Adrenal gland (tissue), 12 donors: ENCODE measurements around the gene RPAP2. TPM values are rescaled to one million over a fixed set of nuclear protein-coding genes. Genes with fewer than 3 reads are reported as not detected.

Experiments
- DNase-seq, 7 donors: peaks; one replicate each; pipeline ENCODE4 v3.0.0-alpha.2; 2019 to 2020
- H3K27ac ChIP-seq, 5 donors: fragments of 200-600 bp; sonication (generic) in 4 of 5; 1 replicate in 3 of 5; 2 replicates in 2 of 5; pipeline versions ENCODE4 v1.5.1 to v1.8.0; 2016 to 2020; ENCODE audit warnings: mild to moderate bottlenecking in 1 of 5
- H3K27me3 ChIP-seq: fragments of 200-600 bp; 2 replicates; pipeline ENCODE4 v1.8.0; 2021
- H3K36me3 ChIP-seq, 2 donors: fragments of 200-600 bp; replicated peaks in 1 of 2; 1 replicate in 1 of 2; 2 replicates in 1 of 2; pipeline versions ENCODE4 v1.5.1 to v1.8.0; 2018 to 2022
- H3K4me1 ChIP-seq, 2 donors: fragments of 200-600 bp; replicated peaks in 1 of 2; 1 replicate in 1 of 2; 2 replicates in 1 of 2; pipeline versions ENCODE4 v1.5.1 to v1.8.0; 2018 to 2021
- H3K4me3 ChIP-seq, 4 donors: fragments of 200-600 bp; sonication (generic) in 3 of 4; one replicate each; pipeline ENCODE4 v1.5.1; 2016 to 2018
- H3K9me3 ChIP-seq, 3 donors: fragments of 200-600 bp; sonication (generic) in 1 of 3; replicated peaks in 1 of 3; 1 replicate in 2 of 3; 2 replicates in 1 of 3; pipeline versions ENCODE4 v1.5.1 to v1.8.0; 2016 to 2021
- POLR2A ChIP-seq, 2 donors: fragments of 450-650 bp; IDR thresholded peaks; one replicate each; pipeline ENCODE4 v1.6.1; 2017; ENCODE audit warnings: antibody characterized with exemption in 2 of 2, mild to moderate bottlenecking in 2 of 2, moderate library complexity in 1 of 2
- WGBS, 4 donors: extraction: QIAGEN DNeasy Blood & Tissue Kit in 2 of 4; methylation state at CpG; one replicate each; pipeline versions ENCODE4 v1.1.5 to v1.1.7; 2013 to 2017; 5-methylcytosine and 5-hydroxymethylcytosine counted together
- intact Hi-C, 2 donors: fragments of 100-400 bp; cut with DNase I; formaldehyde crosslinking; loops; one replicate each; pipeline versions ENCODE4 v1.14.1 to v1.15.0; 2022 to 2023
- polyA plus RNA-seq, 3 donors: library from polyadenylated mRNA; stranded (reverse); fragments of 200-250 nt in 2 of 3; fragments of 350-450 nt in 1 of 3; fragmentation: Illumina TruSeq in 1 of 3; extraction: RNeasy Lipid Tissue Mini Kit (QIAGEN cat#74804) in 1 of 3; gene quantifications; one replicate each; pipeline ENCODE4 v1.2.3, GENCODE V29; 2013 to 2014
- total RNA-seq, 9 donors: library from RNA; depleted of rRNA in 4 of 9; stranded (reverse); fragments of >200 nt in 4 of 9; fragments of 120-200 nt in 1 of 9; fragmentation: NEBNext Ultra II Directional in 1 of 9; extraction: Animal tissue kit (Norgen Biotek cat#: 25700) in 1 of 9; gene quantifications; one replicate each; pipeline versions ENCODE4 v1.1.0 to v1.2.4, GENCODE V29; 2013 to 2023
- TF ChIP-seq, protein P1 (sequence below), 6 experiments: fragments of 450-650 bp in 4 of 6; fragments of 200-600 bp in 2 of 6; sonication (generic) in 1 of 6; IDR thresholded peaks; 1 replicate in 5 of 6; 2 replicates in 1 of 6; pipeline versions ENCODE4 v1.5.1 to v1.8.0; 2016 to 2021; ENCODE audit warnings: antibody characterized with exemption in 6 of 6, mild to moderate bottlenecking in 2 of 6, moderate library complexity in 1 of 6
- donor health status: healthy with polysubstance abuse.
- donor health status: Bipolar disorder and iron deficiency.
- donor health status: DM: yes; HTN: yes; CAD: no.
- donor health status: DM: no; HTN: no; CAD: no.
- donor health status: DM: no; HTN: no; CAD: no.
- donor health status: DM: yes; HTN: yes; CAD: no.

The RPAP2 gene
- total and polyA plus RNA-seq, 12 donors: 2.3 to 29.0 (median 16.3) TPM

- Histone ChIP-seq H3K4me3 (no peak overlapping the region), H3K4me1 (no peaks in the 10 kb centered on the region), H3K9me3 (no peaks in the 10 kb centered on the region), H3K27me3 (no peaks in the 10 kb centered on the region), H3K27ac (no peak overlapping the region), H3K36me3 (peaks cover 0 to 3% of the 10 kb centered on the region in 2 donors)
- DNase-seq: no peak
- intact Hi-C loops: no loop called here
- WGBS, 4 donors: 85 to 94% (median 88%) methylated on average over 6 of the region's 6 CpGs
- TF ChIP-seq, protein P1, sequence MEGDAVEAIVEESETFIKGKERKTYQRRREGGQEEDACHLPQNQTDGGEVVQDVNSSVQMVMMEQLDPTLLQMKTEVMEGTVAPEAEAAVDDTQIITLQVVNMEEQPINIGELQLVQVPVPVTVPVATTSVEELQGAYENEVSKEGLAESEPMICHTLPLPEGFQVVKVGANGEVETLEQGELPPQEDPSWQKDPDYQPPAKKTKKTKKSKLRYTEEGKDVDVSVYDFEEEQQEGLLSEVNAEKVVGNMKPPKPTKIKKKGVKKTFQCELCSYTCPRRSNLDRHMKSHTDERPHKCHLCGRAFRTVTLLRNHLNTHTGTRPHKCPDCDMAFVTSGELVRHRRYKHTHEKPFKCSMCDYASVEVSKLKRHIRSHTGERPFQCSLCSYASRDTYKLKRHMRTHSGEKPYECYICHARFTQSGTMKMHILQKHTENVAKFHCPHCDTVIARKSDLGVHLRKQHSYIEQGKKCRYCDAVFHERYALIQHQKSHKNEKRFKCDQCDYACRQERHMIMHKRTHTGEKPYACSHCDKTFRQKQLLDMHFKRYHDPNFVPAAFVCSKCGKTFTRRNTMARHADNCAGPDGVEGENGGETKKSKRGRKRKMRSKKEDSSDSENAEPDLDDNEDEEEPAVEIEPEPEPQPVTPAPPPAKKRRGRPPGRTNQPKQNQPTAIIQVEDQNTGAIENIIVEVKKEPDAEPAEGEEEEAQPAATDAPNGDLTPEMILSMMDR (IDR thresholded peaks at IDR 0.05): no peak
- no peak for TF ChIP-seq POLR2A (IDR thresholded peaks at IDR 0.05)
Measured at GRCh38 chr1:92315766-92316599, 17.1 kb downstream of the RPAP2 start.

- WGBS, 4 donors: 74 to 80% (median 76%) methylated on average over 3 of the region's 3 CpGs
- Histone ChIP-seq H3K4me3 (no peak overlapping the region), H3K27ac (no peak overlapping the region), H3K36me3 (peaks cover 0 to 3% of the 10 kb centered on the region in 2 donors), H3K4me1 (no peaks in the 10 kb centered on the region), H3K27me3 (no peaks in the 10 kb centered on the region), H3K9me3 (no peaks in the 10 kb centered on the region)
- TF ChIP-seq POLR2A (IDR thresholded peaks at IDR 0.05): no peak
- TF ChIP-seq, protein P1 (IDR thresholded peaks at IDR 0.05): no peak
- intact Hi-C loops: no loop called here
- DNase-seq: no peak
Measured at GRCh38 chr1:92317836-92318493, 19.1 kb downstream of the RPAP2 start.

GRCh38 chr1:92323473-92324453 is 24.9 kb downstream of the RPAP2 start:
- intact Hi-C loops: no loop called here

More at GRCh38 chr1:92323473-92324453, 24.9 kb downstream of the RPAP2 start:
- TF ChIP-seq, protein P1 (IDR thresholded peaks at IDR 0.05): no peak
- no peak for TF ChIP-seq POLR2A (IDR thresholded peaks at IDR 0.05)
- H3K9me3 ChIP-seq: peaks cover 0 to 11% (median 6%) of the 10 kb centered on the region in 3 donors
- no peak overlapping the region for H3K27ac ChIP-seq
- no peak overlapping the region for H3K4me3 ChIP-seq
- peaks cover 0 to 8% of the 10 kb centered on the region in 2 donors for H3K36me3 ChIP-seq
- H3K27me3 ChIP-seq: no peaks in the 10 kb centered on the region
- DNase-seq: no peak
- no peaks in the 10 kb centered on the region for H3K4me1 ChIP-seq
- WGBS, 4 donors: 94 to 96% (median 96%) methylated on average over 7 of the region's 7 CpGs
